ENCODE results near the gene PARP15.

GRCh38 chr3:122661633-122662032 is 84.2 kb downstream of the PARP15 start:
- TF ChIP-seq CTCF (IDR thresholded peaks at IDR 0.05) (no peak), POLR2A (IDR thresholded peaks at IDR 0.05) (no peak)

Measured in gastroesophageal sphincter (tissue), 3 donors.